Esophagus muscularis mucosa (tissue), 4 donors: ENCODE data around the gene MRPL24. TPM values are rescaled to one million over a fixed set of nuclear protein-coding genes. Genes with fewer than 3 reads are reported as not detected.

Source experiments
- DNase-seq: peaks from one replicate; pipeline ENCODE4 v3.0.0-alpha.2; 2017; ENCODE audit errors: extremely low spot score
- H3K27ac ChIP-seq, 4 donors: fragments of 200-600 bp; sonication (generic); replicated peaks in 1 of 4; 1 replicate in 3 of 4; 2 replicates in 1 of 4; pipeline ENCODE4 v1.5.1; 2016 to 2019; ENCODE audit warnings: mild to moderate bottlenecking in 1 of 4
- H3K27me3 ChIP-seq, 4 donors: fragments of 200-600 bp; sonication (generic); one replicate each; pipeline versions ENCODE4 v1.5.1 to v1.6.0; 2016 to 2019
- H3K36me3 ChIP-seq, 4 donors: fragments of 200-600 bp; sonication (generic); one replicate each; pipeline ENCODE4 v1.5.1; 2016 to 2019
- H3K4me1 ChIP-seq, 4 donors: fragments of 200-600 bp; sonication (generic); one replicate each; pipeline ENCODE4 v1.5.1; 2016 to 2019
- H3K4me3 ChIP-seq, 4 donors: fragments of 200-600 bp; sonication (generic); 1 replicate in 2 of 4; 2 replicates in 2 of 4; pipeline ENCODE4 v1.5.1; 2016 to 2019; ENCODE audit warnings: mild to moderate bottlenecking in 4 of 4, moderate library complexity in 1 of 4
- H3K9me3 ChIP-seq, 4 donors: fragments of 200-600 bp; sonication (generic); 1 replicate in 3 of 4; 2 replicates in 1 of 4; pipeline ENCODE4 v1.5.1; 2016 to 2019
- EP300 ChIP-seq: sonication (generic); formaldehyde crosslinking; IDR thresholded peaks from one replicate; pipeline ENCODE4 v1.6.1; 2017; ENCODE audit warnings: antibody characterized with exemption
- POLR2A ChIP-seq: fragments of 450-650 bp; IDR thresholded peaks from one replicate; pipeline ENCODE4 v1.6.1; 2017; ENCODE audit warnings: antibody characterized with exemption, moderate library complexity, mild to moderate bottlenecking, low read depth
- POLR2AphosphoS5 ChIP-seq, 2 donors: sonication (generic); formaldehyde crosslinking; IDR thresholded peaks; one replicate each; pipeline ENCODE4 v1.6.1; 2017; ENCODE audit warnings: antibody characterized with exemption in 2 of 2
- WGBS: methylation state at CpG from one replicate; pipeline ENCODE4 v1.1.5; 2018; 5-methylcytosine and 5-hydroxymethylcytosine counted together
- intact Hi-C: fragments of 100-400 bp; cut with DNase I; formaldehyde crosslinking; loops from one replicate; pipeline ENCODE4 v1.15.1; 2023
- total RNA-seq, 4 donors: library from RNA; depleted of rRNA; stranded (reverse); fragments of >200 nt; gene quantifications; one replicate each; pipeline versions ENCODE4 v1.1.0 to v1.2.1, GENCODE V29; 2016
- TF ChIP-seq, protein P1 (sequence below), 3 experiments: fragments of 200-600 bp in 2 of 3; fragments of 450-650 bp in 1 of 3; sonication (generic) in 2 of 3; IDR thresholded peaks; one replicate each; pipeline ENCODE4 v1.5.1; 2017 to 2019; ENCODE audit warnings: antibody characterized with exemption in 3 of 3, mild to moderate bottlenecking in 2 of 3, moderate library complexity in 1 of 3

The MRPL24 gene
- total RNA-seq, 4 donors from 2014 or later, result 43.5 to 67.4 (median 62.4) TPM

DNA sequence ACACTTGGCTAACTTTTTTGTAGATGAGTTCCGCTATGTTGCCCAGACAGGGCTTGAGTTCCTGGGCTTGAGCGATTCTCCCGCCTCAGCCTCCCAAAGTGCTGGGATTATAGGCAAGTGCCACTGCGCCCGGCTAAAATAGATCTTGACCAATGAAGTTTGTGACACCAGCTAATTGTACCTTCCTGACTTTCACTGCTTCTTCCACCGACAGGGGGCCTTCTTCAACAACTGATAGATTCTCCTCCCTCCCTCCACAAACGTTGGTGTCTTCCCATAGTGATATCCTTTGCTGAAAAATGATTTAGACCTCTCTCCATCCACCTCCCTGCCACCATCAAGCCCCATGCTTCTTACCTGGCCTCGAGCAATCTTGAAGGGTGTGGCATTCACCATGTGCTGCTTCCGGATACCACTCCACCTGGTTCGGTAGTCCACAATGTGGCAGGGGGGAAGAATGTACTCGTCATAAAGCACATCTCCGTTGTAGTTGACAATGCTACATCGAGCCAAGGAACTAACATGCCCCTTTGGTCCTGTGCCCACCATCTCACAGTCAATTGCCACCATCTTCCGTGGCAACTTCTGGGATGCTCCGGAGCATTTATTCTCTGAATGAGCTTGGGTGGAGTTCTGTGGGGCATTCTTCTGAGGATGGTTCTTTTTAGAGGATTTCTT lies 14.2 kb downstream of the MRPL24 start:
- peak overlapping the region in 2 of 4 donors; percentile 57 to 94 for H3K27ac ChIP-seq
- no peaks in the 10 kb centered on the region for H3K9me3 ChIP-seq
- intact Hi-C loops, result no loop called here
- no peaks in the 10 kb centered on the region for H3K27me3 ChIP-seq
- TF ChIP-seq POLR2A, result no peak
- TF ChIP-seq, protein P1, sequence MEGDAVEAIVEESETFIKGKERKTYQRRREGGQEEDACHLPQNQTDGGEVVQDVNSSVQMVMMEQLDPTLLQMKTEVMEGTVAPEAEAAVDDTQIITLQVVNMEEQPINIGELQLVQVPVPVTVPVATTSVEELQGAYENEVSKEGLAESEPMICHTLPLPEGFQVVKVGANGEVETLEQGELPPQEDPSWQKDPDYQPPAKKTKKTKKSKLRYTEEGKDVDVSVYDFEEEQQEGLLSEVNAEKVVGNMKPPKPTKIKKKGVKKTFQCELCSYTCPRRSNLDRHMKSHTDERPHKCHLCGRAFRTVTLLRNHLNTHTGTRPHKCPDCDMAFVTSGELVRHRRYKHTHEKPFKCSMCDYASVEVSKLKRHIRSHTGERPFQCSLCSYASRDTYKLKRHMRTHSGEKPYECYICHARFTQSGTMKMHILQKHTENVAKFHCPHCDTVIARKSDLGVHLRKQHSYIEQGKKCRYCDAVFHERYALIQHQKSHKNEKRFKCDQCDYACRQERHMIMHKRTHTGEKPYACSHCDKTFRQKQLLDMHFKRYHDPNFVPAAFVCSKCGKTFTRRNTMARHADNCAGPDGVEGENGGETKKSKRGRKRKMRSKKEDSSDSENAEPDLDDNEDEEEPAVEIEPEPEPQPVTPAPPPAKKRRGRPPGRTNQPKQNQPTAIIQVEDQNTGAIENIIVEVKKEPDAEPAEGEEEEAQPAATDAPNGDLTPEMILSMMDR (IDR thresholded peaks at IDR 0.05), result peak in 2 of 3 experiments; percentile 38 to 39
- 52% methylated on average over 15 of the region's 15 CpGs for WGBS
- H3K4me3 ChIP-seq, result peak overlapping the region; percentile 70 to 79 (median 74)
- DNase-seq, result no peak
- peaks cover 41 to 63% (median 60%) of the 10 kb centered on the region in 4 donors for H3K4me1 ChIP-seq
- peaks cover 21 to 46% (median 31%) of the 10 kb centered on the region in 4 donors for H3K36me3 ChIP-seq

DNA sequence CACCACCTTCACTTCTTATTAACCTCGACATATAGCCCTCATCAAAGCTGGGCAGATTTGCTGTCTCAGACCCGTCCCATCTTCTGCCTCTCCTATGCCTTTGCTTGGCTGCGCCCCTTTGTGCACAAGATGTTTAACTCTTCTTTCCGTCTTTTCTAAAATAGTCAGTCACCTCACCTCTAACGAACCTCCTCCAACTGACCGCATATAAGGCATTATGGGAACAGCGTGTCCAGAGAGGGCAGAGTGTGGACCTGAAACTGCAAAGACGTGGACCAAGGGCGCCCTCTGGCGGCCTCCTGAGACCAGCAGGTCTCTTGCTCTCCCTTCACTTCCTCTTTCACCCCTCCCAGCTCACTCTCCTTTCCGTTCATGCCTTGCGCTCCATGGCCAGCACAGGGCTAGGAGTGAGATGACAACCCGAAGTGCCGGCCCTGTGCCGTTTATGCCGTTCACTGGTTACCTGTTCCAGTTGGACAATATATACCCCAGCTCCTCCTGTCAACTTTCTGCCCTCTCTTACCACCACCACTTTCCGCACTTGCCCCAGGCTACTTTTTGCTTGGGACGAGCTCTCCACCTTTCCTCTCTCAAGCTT lies 15.1 kb downstream of the MRPL24 start:
- TF ChIP-seq POLR2A (no peak), POLR2AphosphoS5 (IDR thresholded peaks at IDR 0.05) (peak in 1 of 2 donors; percentile 74), EP300 (no peak)
- TF ChIP-seq, protein P1 (IDR thresholded peaks at IDR 0.05), result peak; percentile 92 to 95 (median 94)
- intact Hi-C loops, result loop anchor here (1.0 kb wide), 1 partner anchor 36 kb away; no protein-coding TSS in a partner anchor
- peak overlapping the region; percentile 70 to 79 (median 74) for H3K4me3 ChIP-seq
- H3K9me3 ChIP-seq, result no peaks in the 10 kb centered on the region
- H3K27me3 ChIP-seq, result no peaks in the 10 kb centered on the region
- peaks cover 41 to 59% (median 59%) of the 10 kb centered on the region in 4 donors for H3K4me1 ChIP-seq
- 11% methylated on average over 18 of the region's 18 CpGs for WGBS
- peak overlapping the region in 2 of 4 donors; percentile 21 to 57 for H3K27ac ChIP-seq
- H3K36me3 ChIP-seq, result peaks cover 27 to 53% (median 39%) of the 10 kb centered on the region in 4 donors
- DNase-seq, result peak; percentile 97

DNA sequence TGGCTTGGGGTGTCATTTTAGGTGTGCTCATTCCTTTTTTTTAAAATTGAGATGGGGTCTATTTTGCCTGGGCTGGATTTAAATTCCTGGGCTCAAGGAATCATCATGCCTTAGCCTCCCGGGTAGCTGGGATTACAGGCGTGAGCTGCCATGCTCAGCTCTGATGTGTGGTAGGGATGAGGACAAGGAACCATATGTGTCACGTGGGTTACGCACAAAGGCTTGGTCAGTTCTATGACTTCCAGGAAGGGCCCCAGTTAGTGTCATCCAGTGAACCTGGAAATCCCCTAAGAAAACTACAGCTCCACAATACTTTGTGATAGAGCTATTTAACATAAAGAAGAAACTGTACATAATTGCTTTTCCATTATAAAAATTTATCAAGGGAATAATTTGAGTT lies 19.4 kb downstream of the MRPL24 start:
- intact Hi-C loops, result no loop called here
- H3K27ac ChIP-seq, result no peak overlapping the region
- no peaks in the 10 kb centered on the region for H3K9me3 ChIP-seq
- WGBS, result 76% methylated on average over 4 of the region's 4 CpGs
- peaks cover 18 to 28% (median 27%) of the 10 kb centered on the region in 4 donors for H3K4me1 ChIP-seq
- no peak for TF ChIP-seq POLR2AphosphoS5 (IDR thresholded peaks at IDR 0.05)
- no peak for TF ChIP-seq POLR2A
- no peak for TF ChIP-seq EP300
- TF ChIP-seq, protein P1 (IDR thresholded peaks at IDR 0.05), result no peak
- no peak overlapping the region for H3K4me3 ChIP-seq
- H3K27me3 ChIP-seq, result no peaks in the 10 kb centered on the region
- peaks cover 32 to 72% (median 44%) of the 10 kb centered on the region in 4 donors for H3K36me3 ChIP-seq
- no peak for DNase-seq

DNA sequence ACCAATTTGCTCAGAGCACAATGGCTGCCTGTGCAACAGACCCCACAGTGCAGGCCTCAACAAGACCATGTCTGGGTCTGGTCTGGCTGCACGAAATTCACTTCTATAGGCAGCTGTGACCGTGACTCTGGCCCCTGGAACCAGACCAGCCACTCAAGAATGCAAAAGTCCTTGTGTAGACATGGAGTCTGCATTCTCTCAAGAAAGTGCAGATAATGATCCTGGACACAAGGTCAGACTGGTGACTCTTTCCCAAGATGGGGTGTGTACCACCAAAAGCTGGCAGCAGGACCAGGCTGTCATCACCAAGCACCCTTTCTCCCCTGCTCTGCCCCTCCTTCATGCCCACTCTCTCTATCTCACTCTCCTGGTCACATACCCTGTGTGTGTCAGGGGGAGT lies 19.8 kb downstream of the MRPL24 start:
- intact Hi-C loops, result no loop called here
- whole genome bisulfite sequencing, result 95% methylated on average over 2 of the region's 2 CpGs
- H3K9me3 ChIP-seq, result no peaks in the 10 kb centered on the region
- no peak overlapping the region for H3K27ac ChIP-seq
- H3K27me3 ChIP-seq, result no peaks in the 10 kb centered on the region
- no peak for DNase-seq
- H3K4me3 ChIP-seq, result no peak overlapping the region
- H3K36me3 ChIP-seq, result peaks cover 32 to 68% (median 43%) of the 10 kb centered on the region in 4 donors
- H3K4me1 ChIP-seq, result peaks cover 14 to 24% (median 23%) of the 10 kb centered on the region in 4 donors
- TF ChIP-seq, protein P1 (IDR thresholded peaks at IDR 0.05), result no peak
- TF ChIP-seq POLR2AphosphoS5 (IDR thresholded peaks at IDR 0.05), result no peak
- no peak for TF ChIP-seq POLR2A
- no peak for TF ChIP-seq EP300
